Transverse colon (tissue), 3 donors: ENCODE data around the gene NPAT.
"Not testable (repeated sequence)": the region's sequence is repeated elsewhere in the genome, so short reads cannot be mapped to it uniquely, and the experiment has no call there.

ENCODE experiments used
- CTCF ChIP-seq, 5 experiments: fragments of 200-600 bp in 3 of 5; fragments of 450-650 bp in 2 of 5; sonication (generic) in 3 of 5; IDR thresholded peaks; 1 replicate in 2 of 5; 2 replicates in 3 of 5; pipeline ENCODE4 v1.5.1; 2016 to 2017; ENCODE audit warnings: antibody characterized with exemption in 5 of 5, inconsistent platforms in 3 of 5, mild to moderate bottlenecking in 2 of 5, moderate library complexity in 1 of 5
- POLR2A ChIP-seq: fragments of 450-650 bp; IDR thresholded peaks from one replicate; pipeline ENCODE4 v1.6.1; 2016; ENCODE audit warnings: antibody characterized with exemption, mild to moderate bottlenecking, moderate library complexity

DNA sequence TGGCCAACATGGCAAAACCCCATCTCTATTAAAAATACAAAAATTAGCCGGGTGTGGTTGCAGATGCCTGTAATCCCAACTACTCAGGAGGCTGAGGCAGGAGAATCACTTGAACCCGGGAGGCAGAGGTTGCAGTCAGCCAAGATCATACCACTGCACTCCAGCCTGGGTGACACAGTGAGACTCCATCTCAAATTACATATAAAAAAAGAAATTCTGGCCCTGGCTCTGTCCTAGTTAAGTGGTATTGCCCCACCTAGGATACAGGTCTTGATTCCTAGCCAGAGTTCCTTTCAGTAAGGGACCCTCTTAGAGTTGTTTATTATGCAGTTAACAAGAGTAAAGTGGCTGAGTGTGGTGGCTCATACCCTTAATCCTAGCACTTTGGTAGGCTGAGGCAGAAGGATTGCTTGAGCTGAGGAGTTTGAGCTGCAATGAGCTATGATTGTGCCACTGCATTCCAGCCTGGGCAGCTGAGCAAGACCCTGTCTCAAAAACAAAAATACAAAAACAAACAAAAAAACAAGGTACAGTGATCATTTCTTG is 89.4 kb downstream of the NPAT start:
- TF ChIP-seq CTCF (IDR thresholded peaks at IDR 0.05); POLR2A: not testable (repeated sequence)
